Heart left ventricle (tissue), 13 donors: ENCODE results near the gene DDX59.

Experiments
- POLR2A ChIP-seq, 2 donors: fragments of 450-650 bp; IDR thresholded peaks; one replicate each; pipeline ENCODE4 v1.6.1; 2017; ENCODE audit warnings: antibody characterized with exemption in 2 of 2, mild to moderate bottlenecking in 2 of 2, moderate library complexity in 2 of 2
- TF ChIP-seq, protein P1 (sequence below), 12 donors: fragments of 200-600 bp; sonication (generic) in 4 of 12; IDR thresholded peaks; one replicate each; pipeline versions ENCODE4 v1.5.0 to v1.8.0; 2018 to 2022; ENCODE audit warnings: antibody characterized with exemption in 12 of 12, mild to moderate bottlenecking in 5 of 12
- donor health status: ischemic (EF 13 %, LVEDD 7.1; RV severe dilation, severe dysfunction).
- donor health status: DM: no; HTN: yes; CAD: no.
- donor health status: DM: no; HTN: no; CAD: no.
- donor health status: ischemic (EF 25% LVEDD 6.9; RV normal size, moderate dysfunction).
- donor health status: ischemic (EF 25% LVEDD 5.7; RV mildly dilated, moderate dysfunction).
- donor health status: ischemic (EF 35%, LVEDD 5.7; RV mildly dilated, moderate dysfunction).
- donor health status: nonischemic (EF 11% LVEDD 7.7; RV severe dilation, severe dysfunction).
- donor health status: DM: yes; HTN: yes; CAD: no.
- donor health status: PGD.
- donor health status: ischemic (EF 29% LVEDD 5.4; RV normal size, mild dysfunction).
- donor health status: nonischemic (EF 23%, LVEDD 6.1; RV moderate dilation, normal function).

DNA sequence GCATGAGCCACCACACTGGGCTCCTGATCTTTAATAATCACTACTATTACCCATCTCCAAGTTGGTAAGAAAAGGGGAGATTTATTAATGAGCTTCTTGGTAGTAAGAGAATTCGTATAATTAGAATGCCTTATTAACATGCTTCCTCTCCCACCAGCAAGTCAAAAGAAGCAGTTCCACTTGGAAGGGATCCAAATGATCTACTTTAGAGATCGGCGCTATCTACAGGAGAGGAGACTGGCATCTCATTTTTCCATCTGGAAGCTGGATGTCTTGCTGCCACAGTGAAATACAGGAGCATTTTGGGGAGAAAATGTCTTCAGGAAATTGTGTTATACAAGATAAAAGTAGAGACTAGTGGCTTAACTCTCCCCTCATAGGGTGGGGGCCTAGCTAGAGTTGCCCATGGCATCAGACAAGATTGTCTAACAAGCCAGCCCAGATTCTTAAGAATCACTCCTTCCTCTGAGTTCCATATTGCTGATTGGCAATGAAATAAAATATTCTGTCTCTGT lies 35.3 kb upstream of the DDX59 start:
- TF ChIP-seq POLR2A (IDR thresholded peaks at IDR 0.05): no peak
- TF ChIP-seq, protein P1, sequence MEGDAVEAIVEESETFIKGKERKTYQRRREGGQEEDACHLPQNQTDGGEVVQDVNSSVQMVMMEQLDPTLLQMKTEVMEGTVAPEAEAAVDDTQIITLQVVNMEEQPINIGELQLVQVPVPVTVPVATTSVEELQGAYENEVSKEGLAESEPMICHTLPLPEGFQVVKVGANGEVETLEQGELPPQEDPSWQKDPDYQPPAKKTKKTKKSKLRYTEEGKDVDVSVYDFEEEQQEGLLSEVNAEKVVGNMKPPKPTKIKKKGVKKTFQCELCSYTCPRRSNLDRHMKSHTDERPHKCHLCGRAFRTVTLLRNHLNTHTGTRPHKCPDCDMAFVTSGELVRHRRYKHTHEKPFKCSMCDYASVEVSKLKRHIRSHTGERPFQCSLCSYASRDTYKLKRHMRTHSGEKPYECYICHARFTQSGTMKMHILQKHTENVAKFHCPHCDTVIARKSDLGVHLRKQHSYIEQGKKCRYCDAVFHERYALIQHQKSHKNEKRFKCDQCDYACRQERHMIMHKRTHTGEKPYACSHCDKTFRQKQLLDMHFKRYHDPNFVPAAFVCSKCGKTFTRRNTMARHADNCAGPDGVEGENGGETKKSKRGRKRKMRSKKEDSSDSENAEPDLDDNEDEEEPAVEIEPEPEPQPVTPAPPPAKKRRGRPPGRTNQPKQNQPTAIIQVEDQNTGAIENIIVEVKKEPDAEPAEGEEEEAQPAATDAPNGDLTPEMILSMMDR (IDR thresholded peaks at IDR 0.05): no peak
